GM12875 (cell line): ENCODE results near the gene METTL25B.
A peak's percentile ranks its signal among the peaks of the same experiment; 100 is the strongest.

Experiments
- H3K4me3 ChIP-seq: one replicate; pipeline ENCODE4 v1.5.1; 2011; ENCODE audit warnings: low read depth, low read length, control low read depth
- TF ChIP-seq, protein P1 (sequence below): IDR thresholded peaks from 2 replicates; pipeline ENCODE4 v1.5.1; 2011; ENCODE audit warnings: low read depth, mild to moderate bottlenecking, control low read depth, inconsistent platforms, low read length, moderate library complexity, borderline replicate concordance; ENCODE audit not compliant: insufficient read depth

The METTL25B gene

DNA sequence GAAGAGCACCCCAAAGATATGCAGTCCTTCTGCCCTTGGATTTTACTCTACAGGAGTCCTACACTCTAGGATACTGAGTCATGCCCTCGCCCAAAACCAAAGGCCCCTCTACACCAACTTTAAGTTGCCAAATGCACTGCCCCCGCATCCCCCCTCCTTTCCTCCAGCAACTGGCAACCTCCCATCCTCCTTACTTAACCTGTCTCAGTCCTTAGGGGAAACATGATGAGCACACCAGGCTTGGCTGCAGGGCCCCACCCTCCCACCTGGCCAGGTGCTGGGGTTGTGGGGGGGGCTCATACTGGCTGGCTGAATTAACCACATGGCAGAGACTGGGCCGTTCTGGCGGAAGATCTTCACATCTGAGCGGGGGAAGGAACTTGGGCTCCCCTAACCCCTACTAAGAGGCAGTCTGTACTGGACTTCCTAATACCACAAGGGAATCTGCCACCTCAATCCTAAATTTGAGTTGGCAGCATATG, 22.0 kb downstream of the METTL25B start:
- TF ChIP-seq, protein P1, sequence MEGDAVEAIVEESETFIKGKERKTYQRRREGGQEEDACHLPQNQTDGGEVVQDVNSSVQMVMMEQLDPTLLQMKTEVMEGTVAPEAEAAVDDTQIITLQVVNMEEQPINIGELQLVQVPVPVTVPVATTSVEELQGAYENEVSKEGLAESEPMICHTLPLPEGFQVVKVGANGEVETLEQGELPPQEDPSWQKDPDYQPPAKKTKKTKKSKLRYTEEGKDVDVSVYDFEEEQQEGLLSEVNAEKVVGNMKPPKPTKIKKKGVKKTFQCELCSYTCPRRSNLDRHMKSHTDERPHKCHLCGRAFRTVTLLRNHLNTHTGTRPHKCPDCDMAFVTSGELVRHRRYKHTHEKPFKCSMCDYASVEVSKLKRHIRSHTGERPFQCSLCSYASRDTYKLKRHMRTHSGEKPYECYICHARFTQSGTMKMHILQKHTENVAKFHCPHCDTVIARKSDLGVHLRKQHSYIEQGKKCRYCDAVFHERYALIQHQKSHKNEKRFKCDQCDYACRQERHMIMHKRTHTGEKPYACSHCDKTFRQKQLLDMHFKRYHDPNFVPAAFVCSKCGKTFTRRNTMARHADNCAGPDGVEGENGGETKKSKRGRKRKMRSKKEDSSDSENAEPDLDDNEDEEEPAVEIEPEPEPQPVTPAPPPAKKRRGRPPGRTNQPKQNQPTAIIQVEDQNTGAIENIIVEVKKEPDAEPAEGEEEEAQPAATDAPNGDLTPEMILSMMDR: no peak
- peak overlapping the region; percentile 80 for H3K4me3 ChIP-seq

DNA sequence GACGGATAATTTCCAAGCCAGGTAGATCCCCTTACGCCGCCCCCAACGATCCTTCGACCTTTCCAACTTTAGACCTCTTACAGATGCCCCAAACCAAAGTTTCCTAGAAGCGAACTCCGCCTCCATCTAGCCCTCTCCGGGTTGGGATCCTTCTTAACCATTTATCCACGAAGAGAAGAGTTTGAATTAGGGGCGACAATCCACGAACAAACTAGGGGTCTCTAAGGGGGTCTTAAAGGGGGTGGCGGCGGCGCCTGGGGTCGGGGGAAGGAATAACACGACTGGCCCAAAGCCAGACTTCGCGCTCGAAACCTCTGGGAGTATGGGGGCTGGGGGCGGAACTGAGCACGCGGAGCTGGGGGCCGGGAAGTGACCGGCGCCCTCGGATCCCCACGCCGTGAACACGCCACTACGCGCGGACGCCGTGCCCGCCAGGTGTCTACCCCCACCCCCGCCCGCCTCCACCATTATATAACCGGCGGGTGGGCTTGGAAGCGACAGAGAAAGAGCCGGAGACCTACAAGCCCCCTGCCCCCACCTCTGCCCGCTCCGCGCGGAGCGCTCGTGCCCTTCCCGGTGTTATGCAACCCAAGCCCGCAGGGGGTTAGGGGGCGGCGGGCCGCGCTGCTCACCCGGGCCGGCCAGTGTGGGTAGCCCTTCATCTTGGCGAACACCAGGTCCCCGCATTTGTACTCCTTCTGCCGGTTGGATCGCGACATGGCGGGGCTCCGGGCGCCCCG, 22.6 kb downstream of the METTL25B start:
- TF ChIP-seq, protein P1: peak; percentile 20; the same call in 1 of the 2 replicates

DNA sequence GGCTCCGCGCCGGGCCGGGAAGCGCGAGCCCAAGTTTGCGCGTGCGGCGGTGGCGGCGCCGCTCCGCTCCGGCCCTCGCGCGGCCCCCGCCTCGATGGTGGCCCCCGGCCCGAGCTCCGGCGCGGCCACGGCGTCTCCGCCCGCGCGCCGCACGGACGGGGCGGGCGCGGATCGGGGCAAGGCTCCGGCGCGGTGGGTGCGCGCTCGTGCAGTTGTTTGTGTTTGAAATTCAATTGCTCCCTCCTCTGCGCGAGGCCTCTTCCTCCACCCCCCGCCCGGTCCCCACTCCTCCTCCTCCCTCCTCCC, 23.1 kb downstream of the METTL25B start, which contains the start of gene HDGF:
TSS of gene HDGF (minus strand) at position 225 of the 306 bp plus-strand sequence. CDS start 246 bp downstream, outside the sequence.
- H3K4me3 ChIP-seq: peak within 1 kb of the TSS; percentile 80
- TF ChIP-seq, protein P1: no peak

More for the DNA sequence above, 22.6 kb downstream of the METTL25B start:
- H3K4me3 ChIP-seq: peak overlapping the region; percentile 80

DNA sequence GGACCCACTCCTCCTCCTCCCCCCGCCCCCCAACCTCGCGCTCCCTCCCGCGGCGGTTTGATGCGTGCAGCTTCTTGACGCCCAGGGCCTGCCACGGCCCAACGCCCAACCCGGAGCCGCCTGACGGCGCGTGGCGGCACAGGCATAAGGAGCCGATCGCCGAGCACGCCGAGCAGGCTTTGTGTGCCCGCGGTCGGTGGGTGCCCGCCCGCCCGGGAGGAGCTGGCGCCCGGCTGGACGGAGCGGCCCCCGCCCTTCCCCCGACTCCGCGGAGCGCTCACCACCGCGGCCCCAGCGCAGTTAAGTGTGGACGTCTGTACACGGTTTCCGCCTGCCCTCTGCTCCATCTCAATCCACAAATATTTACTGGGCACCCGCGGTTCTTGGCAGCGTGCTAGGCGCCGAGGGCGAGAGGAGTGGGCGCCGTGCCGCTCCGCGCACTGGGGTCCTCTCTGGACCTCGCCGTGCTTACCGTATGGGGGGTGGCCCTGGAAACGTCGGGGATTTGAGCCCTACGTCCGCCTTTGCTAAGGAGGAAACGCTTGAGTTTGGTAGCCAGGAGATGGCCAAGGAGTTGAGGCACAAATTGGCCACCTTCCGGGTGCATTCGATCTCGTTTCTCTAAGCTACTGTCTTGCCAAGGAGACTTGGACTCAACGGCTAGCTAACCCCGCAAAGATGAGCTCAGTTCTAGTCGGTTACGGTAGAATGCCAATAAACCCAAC, 23.6 kb downstream of the METTL25B start:
- TF ChIP-seq, protein P1: no peak
- H3K4me3 ChIP-seq: peak overlapping the region; percentile 80

DNA sequence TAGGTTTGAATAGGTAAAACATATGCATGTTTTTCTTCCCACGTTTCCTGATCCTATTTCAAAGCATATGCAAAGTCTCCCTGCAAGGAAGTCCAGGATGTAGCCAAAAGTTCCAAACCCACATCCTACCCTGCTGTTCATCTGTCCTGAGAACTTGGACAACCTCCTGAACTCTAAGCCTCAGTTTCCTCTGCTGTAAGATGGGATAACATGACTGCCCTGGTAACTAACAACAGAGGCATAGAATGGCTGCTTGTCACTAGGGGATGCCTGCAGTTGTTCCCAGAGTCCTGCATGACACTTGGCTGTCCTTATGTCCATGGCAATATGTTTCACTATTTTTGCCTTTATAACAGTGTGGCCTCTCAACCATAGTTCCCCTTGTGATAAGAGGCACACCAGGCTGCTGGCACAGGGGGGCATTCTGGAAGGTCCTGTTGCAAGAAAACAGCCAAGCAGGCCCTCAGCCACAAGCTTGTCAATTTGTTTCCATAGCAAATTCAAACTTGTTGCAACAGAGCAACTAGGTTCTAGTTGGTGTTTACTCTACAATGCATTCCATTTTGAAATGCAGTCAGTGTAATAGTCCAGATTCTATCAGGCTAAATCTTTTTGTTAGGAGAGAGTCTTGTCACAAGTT, 24.7 kb downstream of the METTL25B start:
- peak overlapping the region; percentile 80 for H3K4me3 ChIP-seq

DNA sequence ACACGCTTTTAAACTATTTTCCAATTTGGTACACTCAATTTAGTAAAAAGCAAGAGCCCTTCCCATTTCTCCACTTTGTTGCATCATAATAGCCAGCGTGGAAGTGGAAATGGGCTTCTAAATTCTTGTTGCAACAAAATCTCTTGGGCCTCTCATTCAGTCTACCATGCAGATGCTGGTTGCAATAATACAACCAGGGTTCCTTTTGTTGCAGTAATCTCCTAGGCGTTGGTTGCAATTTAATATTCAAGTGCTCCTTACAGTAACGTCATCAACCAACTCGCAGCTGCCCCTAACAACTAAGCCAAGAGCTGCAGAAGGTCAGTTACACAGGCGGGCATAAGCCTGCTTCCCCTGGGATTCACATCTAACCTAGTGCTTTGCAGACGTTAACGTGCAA, 25.9 kb downstream of the METTL25B start:
- TF ChIP-seq, protein P1: no peak
- no peak overlapping the region for H3K4me3 ChIP-seq

More for the DNA sequence above, 24.7 kb downstream of the METTL25B start:
- TF ChIP-seq, protein P1: no peak
